Progenitor cell of endocrine pancreas (in vitro differentiated cells): Measurements from ENCODE around the gene ZNF740. TPM values are rescaled to one million over a fixed set of nuclear protein-coding genes. Genes with fewer than 3 reads are reported as not detected.
A peak's percentile ranks its signal among the peaks of the same experiment; 100 is the strongest.

Experiments
- DNase-seq: peaks from one replicate; pipeline ENCODE4 v3.0.0; 2021; ENCODE audit warnings: low spot score; ENCODE audit not compliant: unreplicated experiment
- H3K27ac Mint-ChIP-seq: 2 replicates; pipeline ENCODE4 v1.8.0; 2021; ENCODE audit warnings: mild to moderate bottlenecking, moderate library complexity, mixed read lengths
- H3K27me3 Mint-ChIP-seq: 2 replicates; pipeline ENCODE4 v1.8.0; 2021; ENCODE audit warnings: mixed read lengths
- H3K36me3 Mint-ChIP-seq: 2 replicates; pipeline ENCODE4 v1.8.0; 2022; ENCODE audit warnings: mixed read lengths; ENCODE audit not compliant: insufficient read depth
- H3K4me1 Mint-ChIP-seq: 2 replicates; pipeline ENCODE4 v1.8.0; 2021; ENCODE audit warnings: low read depth, mixed read lengths
- H3K4me3 Mint-ChIP-seq: 2 replicates; pipeline ENCODE4 v1.8.0; 2021; ENCODE audit warnings: low read depth, mild to moderate bottlenecking, moderate library complexity, mixed read lengths
- H3K9me3 Mint-ChIP-seq: 2 replicates; pipeline ENCODE4 v1.8.0; 2021; ENCODE audit warnings: low read depth, mixed read lengths
- long read RNA-seq: library from polyadenylated mRNA; unstranded; transcript quantifications from one replicate; pipeline ENCODE4 v2.0.0, GENCODE V29; 2020
- total RNA-seq: library from RNA; stranded (reverse); gene quantifications from 2 replicates; pipeline ENCODE4 v1.2.1, GENCODE V29; 2021
- TF ChIP-seq, protein P1 (sequence below): fragments of 200-600 bp; sonication (generic); IDR thresholded peaks from one replicate; pipeline ENCODE4 v1.5.0; 2021; ENCODE audit warnings: antibody characterized with exemption, mild to moderate bottlenecking; ENCODE audit not compliant: unreplicated experiment

Gene ZNF740, protein sequence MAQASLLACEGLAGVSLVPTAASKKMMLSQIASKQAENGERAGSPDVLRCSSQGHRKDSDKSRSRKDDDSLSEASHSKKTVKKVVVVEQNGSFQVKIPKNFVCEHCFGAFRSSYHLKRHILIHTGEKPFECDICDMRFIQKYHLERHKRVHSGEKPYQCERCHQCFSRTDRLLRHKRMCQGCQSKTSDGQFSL
- total RNA-seq, result 75.7 and 78.8 TPM in 2 replicates
- long read RNA-seq, full-length matches to known transcripts, result 1 of 7 reads
- long read RNA-seq, partial matches to known transcripts, result 3 of 7 reads
- long read RNA-seq, other reads (novel, unspliced or antisense), result 3 of 7 reads

DNA sequence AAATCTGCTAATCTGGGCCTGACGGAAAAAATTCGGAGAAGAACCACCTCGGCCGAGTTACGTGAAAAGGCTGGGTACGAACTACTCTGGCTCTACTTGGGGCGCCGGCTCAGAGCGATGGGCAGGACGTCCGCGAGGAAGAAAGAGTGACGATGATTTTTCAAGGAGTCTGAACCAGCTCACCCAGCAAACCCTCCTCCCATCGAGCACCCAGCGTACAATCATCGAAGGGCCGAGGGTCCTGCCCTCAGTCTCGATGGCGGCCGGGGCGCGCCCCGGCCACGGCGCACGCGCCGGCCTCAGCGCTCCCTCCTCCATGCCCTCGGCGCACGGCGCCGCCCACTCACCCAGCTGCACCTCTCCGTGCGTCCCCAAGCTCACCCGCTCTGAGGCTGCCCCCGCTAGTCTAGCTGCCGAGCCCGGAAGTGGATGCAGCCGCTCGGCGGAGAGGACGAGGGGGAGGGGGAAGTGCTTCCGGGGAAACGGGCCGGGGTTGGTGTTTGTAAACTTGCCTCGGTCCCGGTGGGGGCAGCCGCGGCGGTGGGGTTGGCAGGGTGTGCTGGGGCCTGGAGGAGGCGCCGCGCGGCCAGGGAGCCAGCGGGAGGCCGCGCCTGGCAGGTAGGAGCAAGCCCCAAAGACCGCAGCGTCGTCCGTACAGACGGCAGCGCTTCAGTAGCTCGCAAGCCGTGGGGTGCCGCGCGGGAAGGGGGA, at the start of gene ZNF740, which contains the start of gene CSAD:
Gene ZNF740, plus strand, starts transcription at position 503 of the 711 bp plus-strand sequence. CDS start 1,262 bp downstream, outside the sequence.
Gene CSAD, minus strand, starts transcription at position 706 of the 711 bp plus-strand sequence. CDS start 7,455 bp downstream, outside the sequence.
- Mint-ChIP-seq H3K36me3 (peaks cover 16% of the 10 kb centered on the region), H3K4me3 (peak within 1 kb of the TSS; percentile 85), H3K27me3 (no peaks in the 10 kb centered on the region), H3K4me1 (peaks cover 38% of the 10 kb centered on the region), H3K9me3 (no peaks in the 10 kb centered on the region), H3K27ac (peak within 1 kb of the TSS; percentile 99)
- TF ChIP-seq, protein P1, sequence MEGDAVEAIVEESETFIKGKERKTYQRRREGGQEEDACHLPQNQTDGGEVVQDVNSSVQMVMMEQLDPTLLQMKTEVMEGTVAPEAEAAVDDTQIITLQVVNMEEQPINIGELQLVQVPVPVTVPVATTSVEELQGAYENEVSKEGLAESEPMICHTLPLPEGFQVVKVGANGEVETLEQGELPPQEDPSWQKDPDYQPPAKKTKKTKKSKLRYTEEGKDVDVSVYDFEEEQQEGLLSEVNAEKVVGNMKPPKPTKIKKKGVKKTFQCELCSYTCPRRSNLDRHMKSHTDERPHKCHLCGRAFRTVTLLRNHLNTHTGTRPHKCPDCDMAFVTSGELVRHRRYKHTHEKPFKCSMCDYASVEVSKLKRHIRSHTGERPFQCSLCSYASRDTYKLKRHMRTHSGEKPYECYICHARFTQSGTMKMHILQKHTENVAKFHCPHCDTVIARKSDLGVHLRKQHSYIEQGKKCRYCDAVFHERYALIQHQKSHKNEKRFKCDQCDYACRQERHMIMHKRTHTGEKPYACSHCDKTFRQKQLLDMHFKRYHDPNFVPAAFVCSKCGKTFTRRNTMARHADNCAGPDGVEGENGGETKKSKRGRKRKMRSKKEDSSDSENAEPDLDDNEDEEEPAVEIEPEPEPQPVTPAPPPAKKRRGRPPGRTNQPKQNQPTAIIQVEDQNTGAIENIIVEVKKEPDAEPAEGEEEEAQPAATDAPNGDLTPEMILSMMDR, result no peak
- DNase-seq, result peak; percentile 89

DNA sequence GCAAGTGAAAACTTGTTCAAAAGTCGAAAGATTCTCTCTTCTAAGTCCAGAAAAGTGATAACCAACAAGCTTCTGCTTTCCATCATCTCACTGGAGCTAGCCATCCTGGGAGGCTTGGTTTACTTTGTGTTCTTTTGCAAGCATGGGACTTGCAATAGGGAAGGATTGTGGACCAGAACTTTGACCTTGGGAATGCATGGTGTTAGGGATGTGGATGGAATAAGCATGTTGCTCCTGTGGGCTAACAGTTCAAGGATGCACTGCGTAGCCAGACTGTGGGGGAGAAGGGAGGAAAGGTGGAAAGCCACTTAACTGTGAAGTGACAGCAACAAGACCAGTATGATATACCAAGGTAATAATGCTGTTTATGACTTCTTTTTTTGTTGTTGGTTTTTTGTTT, 48.7 kb upstream of the ZNF740 start:
- TF ChIP-seq, protein P1, result no peak
- no peaks in the 10 kb centered on the region for H3K36me3 Mint-ChIP-seq
- no peak overlapping the region for H3K4me3 Mint-ChIP-seq
- no peaks in the 10 kb centered on the region for H3K9me3 Mint-ChIP-seq
- peaks cover 7% of the 10 kb centered on the region for H3K27me3 Mint-ChIP-seq
- no peaks in the 10 kb centered on the region for H3K4me1 Mint-ChIP-seq
- no peak overlapping the region for H3K27ac Mint-ChIP-seq
- no peak for DNase-seq

DNA sequence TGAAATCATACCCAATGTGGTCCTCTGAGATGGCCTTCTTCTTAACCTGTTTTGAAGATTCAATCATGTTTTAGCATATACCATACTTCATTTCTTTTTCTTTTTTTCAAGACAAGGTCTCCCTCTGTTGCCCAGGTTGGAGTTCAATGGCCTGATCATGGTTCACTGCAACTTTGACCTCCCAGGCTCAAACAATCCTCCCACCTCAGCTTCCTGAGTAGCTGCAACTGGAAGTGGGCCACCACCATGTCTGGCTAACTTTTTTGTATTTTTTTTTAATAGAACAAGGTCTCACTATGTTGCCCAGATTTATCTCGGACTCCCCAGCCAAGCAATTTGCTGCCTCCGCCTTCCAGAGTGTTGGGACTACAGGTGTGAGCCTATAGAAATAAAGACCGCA, 46.8 kb upstream of the ZNF740 start:
- no peak for DNase-seq
- Mint-ChIP-seq H3K27me3 (peaks cover 4% of the 10 kb centered on the region), H3K36me3 (peaks cover 2% of the 10 kb centered on the region), H3K4me3 (no peak overlapping the region), H3K27ac (no peak overlapping the region), H3K9me3 (peaks cover 9% of the 10 kb centered on the region), H3K4me1 (no peaks in the 10 kb centered on the region)
- TF ChIP-seq, protein P1, result no peak

DNA sequence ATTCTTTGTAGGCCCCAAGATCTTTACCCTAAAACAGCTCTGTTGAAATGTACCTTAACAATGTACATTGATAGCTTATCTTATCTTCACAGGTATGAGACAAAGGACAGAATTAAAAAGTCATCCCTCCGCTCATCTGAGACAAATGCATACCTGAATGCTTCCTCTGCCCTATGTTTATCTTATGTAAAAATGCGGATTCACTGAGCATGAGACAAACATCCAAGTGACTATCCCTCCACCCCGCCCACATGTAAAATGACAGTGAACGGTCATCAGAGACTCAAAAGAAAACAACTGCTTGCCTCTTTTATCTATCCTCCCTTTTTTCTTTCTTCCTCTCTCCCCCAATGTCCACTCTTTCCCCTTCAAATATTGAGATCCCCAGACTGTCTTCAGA, 37.2 kb upstream of the ZNF740 start:
- Mint-ChIP-seq H3K4me1 (peaks cover 7% of the 10 kb centered on the region), H3K27ac (no peak overlapping the region), H3K4me3 (no peak overlapping the region), H3K36me3 (peaks cover 1% of the 10 kb centered on the region), H3K9me3 (peaks cover 4% of the 10 kb centered on the region), H3K27me3 (no peaks in the 10 kb centered on the region)
- TF ChIP-seq, protein P1, result no peak
- DNase-seq, result no peak

DNA sequence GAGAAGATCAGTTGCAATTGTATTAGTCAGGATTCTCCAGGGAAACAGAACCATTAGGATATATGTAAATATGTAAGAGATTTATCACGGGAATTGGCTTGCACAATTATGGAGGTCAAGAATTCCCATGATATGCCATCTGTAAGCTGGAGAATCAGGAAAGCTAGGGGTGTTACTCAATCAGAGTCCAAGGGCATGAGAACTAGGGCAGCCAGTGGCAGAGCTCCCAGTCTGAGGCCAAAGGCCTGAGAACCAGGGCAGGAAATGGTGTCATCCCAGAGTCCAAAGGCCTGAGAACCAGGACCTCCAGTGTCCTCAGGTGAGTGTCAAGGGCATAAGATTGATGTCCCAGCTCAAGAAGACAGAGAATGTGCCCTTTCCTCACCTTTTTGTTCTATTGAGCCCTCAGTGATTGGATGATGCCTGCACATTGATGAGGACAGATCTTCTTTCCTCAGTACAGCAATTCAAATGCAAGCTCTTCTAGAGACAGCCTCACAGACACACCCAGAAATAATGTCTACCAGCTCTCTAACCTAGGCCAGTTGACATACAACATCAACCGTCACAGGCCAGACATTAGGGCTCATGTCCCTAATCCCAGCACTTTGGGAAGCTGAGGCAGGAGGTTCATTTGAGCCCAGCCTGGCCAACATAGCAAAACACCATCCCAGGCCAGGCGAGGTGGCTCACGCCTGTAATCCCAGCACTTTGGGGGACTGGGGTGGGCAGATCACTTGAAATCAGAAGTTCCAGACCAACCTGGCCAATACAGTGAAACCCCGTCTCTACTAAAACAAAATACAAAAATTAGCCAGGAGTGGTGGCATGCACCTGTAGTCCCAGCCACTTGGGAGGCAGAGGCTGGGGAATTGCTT, 34.9 kb upstream of the ZNF740 start:
- Mint-ChIP-seq H3K27me3 (no peaks in the 10 kb centered on the region), H3K4me1 (peaks cover 7% of the 10 kb centered on the region), H3K9me3 (no peaks in the 10 kb centered on the region), H3K27ac (no peak overlapping the region), H3K4me3 (no peak overlapping the region), H3K36me3 (no peaks in the 10 kb centered on the region)
- no peak for DNase-seq
- TF ChIP-seq, protein P1, result no peak
